ENCODE results near the gene ERBB2.

- TF ChIP-seq POLR2A (IDR thresholded peaks at IDR 0.05) (no peak), CTCF (IDR thresholded peaks at IDR 0.05) (no peak)
Measured at GRCh38 chr17:39739885-39740356, 40.1 kb downstream of the ERBB2 start.

Data from vagina (tissue), 2 donors.